Loucy (cell line): ENCODE results near the gene KCTD11.

ENCODE experiments used
- CTCF ChIP-seq: fragments of 200-600 bp; sonication (generic); conservative IDR thresholded peaks from 2 replicates; pipeline ENCODE4 v1.5.1; 2014; ENCODE audit warnings: mild to moderate bottlenecking, antibody characterized with exemption, low read length
- EZH2phosphoT487 ChIP-seq: fragments of 200-600 bp; IDR thresholded peaks from 2 replicates; pipeline ENCODE4 v1.6.1; 2018; ENCODE audit warnings: antibody characterized with exemption, mild to moderate bottlenecking, moderate library complexity, borderline replicate concordance

GRCh38 chr17:7403043-7403726 is 51.2 kb downstream of the KCTD11 start:
- TF ChIP-seq CTCF (no peak), EZH2phosphoT487 (no peak)
